LNCAP (cell line): Measurements from ENCODE around the gene SPR.

Experiments used
- CTCF ChIP-seq: fragments of 450-650 bp; IDR thresholded peaks from 2 replicates; pipeline ENCODE4 v1.5.1; 2017; ENCODE audit warnings: mild to moderate bottlenecking

SPR gene

GRCh38 chr2:72887032-72887739 lies at the start of gene SPR:
Gene SPR (plus strand): TSS chr2:72887408. CDS start chr2:72887433, 25 bp downstream.
- no peak for TF ChIP-seq CTCF

- no peak for TF ChIP-seq CTCF
These were observed 47.1 kb upstream of the SPR start for GRCh38 chr2:72840066-72840465.

GRCh38 chr2:72841462-72842125 lies 45.6 kb upstream of the SPR start:
- no peak for TF ChIP-seq CTCF

- TF ChIP-seq CTCF = no peak
These were observed 43.9 kb upstream of the SPR start for GRCh38 chr2:72843301-72843700.

GRCh38 chr2:72846171-72847095 lies 40.8 kb upstream of the SPR start:
- no peak for TF ChIP-seq CTCF

- TF ChIP-seq CTCF = no peak
These were observed 39.5 kb upstream of the SPR start for GRCh38 chr2:72847534-72848315.
